NCI-H2107 treated with DMSO at 0.1 percent for 48 hours (cell line): ENCODE results near the gene LRFN5.

Experiments
- DNase-seq: peaks from one replicate; lab custom pipeline; 2025; ENCODE audit not compliant: unreplicated experiment; lab: John Stamatoyannopoulos, UW

Gene LRFN5

DNA sequence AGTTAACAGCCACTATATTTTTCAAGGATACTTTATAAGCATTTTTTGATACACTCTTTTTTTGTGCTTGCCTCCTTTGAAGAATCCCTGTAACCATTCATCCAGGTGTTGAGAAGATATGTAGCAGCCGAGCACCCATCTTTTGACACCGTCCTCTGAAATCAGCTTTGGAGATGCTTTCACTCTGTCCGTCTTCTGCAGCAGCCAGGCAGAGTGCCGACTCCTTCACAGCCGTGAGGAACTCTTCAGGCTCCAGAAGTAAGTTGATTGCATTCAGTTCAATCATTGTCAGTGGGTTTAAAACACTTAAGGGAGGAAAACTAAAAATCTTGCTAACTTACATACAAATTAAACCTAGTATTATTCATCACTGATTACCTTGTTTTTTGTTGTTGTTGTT lies 160.1 kb downstream of the LRFN5 start:
- no peak for DNase-seq

DNA sequence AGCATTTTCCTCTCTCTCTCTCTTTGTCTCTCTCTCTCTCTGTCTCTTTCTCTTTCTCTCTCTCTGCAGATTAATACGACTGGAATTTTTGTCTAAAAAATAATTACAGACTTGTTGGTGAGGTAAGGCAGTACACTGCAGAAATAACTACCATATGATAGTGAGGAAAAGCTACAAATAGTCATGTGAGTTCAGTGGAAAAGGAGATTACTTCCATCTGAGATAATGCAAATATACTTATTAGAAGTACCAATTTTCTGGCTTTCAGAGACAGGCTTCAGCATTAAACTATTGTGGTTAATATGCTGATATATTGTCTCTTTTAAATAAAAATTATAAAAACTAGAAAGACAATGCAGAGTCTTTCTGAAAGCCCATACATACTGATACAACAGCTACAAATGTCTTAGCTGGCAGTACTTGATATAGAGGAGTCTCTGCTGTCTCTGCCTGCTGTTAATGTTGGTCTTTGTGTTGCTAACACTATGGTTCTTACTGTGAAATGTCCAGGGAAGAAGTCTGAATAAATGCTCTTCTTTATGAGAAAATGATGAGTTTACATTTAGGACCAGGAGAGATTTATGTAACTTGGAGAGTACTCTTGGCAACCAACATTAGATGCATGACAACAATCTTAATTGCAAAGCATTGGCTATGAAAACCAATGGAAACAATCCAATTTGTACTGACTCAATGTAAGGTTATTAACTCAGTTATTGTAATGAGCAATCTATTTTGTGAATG lies 167.0 kb downstream of the LRFN5 start:
- no peak for DNase-seq

DNA sequence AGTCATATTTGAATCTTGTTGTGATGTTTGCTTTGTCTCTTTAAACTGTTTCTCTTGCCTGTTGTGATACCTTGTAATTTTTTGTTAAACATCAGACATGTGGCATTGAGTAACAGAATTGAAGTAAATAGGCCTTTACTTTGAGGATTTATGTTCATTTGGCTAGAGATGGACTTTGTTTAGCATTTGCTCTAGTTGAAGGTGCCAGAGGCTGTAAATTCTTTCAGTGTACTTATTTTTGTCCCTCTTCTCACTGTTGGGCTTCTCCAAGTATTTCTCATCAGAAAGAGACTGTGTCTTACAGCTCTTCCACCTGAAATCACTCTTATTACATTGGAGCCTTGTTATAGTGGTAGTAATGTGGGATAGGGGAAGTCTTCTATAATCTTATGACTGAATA lies 175.8 kb downstream of the LRFN5 start:
- DNase-seq: no peak

- DNase-seq: no peak
Observed at GRCh38 chr14:41783403-41783802, 176.7 kb downstream of the LRFN5 start.

DNA sequence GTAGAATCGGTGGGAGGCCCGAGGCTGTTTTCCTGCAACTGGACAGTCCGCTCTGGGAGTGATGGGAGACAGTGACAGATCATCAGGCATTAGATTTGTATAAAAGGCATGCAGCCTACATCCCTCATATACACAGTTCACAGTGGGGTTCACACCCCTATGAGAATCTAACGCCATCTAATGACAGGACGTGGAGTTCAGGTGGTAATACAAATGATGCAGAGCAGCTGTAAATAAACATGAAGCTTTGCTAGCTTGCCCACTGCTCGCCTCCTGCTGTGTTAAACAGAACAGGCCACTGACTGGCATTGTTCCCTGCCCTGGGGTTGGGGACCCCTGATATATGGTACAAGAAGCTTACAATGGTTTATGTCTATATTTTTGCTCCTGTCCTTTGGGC lies 179.0 kb downstream of the LRFN5 start:
- DNase-seq: peak; percentile 87

DNA sequence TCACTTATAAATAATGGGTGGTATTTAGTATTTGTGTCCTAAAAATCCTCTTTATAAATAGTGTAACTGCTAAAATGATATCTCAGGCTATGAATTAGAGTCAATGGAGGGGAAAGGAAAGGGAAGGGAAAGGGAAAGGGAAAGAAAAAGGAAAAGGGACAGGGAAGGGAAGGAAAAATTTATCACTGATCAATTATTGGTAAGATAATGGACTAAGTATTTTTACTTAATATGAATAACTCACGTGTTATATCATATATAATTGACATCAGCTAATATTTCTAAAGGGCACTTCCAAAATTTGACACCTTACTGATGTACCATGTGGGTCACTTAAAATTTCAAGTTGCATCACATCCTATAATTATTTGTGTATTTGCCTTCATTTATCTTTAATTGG lies 193.1 kb downstream of the LRFN5 start:
- DNase-seq: no peak

GRCh38 chr14:41805633-41806032 lies 199.0 kb downstream of the LRFN5 start:
- no peak for DNase-seq

GRCh38 chr14:41806366-41806975 lies 199.8 kb downstream of the LRFN5 start:
- DNase-seq: no peak

GRCh38 chr14:41810362-41810761 lies 203.7 kb downstream of the LRFN5 start:
- no peak for DNase-seq

DNA sequence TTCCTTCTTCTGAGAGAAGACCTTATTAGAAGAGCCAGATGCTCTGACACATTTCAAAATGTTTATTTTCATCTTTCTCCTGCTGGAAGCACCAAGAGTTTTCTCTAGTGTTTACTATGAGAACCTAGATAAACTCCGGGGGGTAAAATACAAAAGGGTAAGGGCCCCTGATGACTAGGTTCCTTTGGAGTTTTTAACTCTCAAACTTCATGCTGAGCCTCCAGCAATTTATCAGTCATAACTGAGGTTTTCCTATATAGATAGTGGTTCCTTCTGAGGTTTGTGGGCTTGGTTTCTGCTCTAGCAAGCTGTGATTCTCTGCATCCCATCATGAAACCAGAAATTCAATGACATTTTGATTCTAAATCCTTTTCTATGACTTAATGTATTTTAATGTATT lies 210.9 kb downstream of the LRFN5 start:
- DNase-seq: no peak

DNA sequence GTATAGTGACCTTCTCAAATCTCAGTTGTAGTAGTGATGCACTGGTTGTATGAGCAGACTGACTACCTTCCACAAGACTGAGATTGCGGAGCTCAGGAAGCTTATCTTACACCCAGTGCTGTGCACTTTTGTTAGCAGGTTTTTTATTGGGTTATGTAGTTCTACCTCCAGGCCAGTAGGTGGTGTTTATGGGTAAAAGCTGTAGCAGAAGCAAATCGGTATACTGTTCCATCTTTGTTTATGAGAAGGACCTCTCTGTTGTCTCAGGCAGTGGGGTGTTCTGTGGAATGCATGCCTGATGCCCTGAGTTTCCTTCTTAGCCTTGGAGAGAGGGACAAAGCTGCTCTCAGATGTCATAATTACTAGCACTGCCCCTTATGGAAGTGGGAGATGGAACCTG lies 217.8 kb downstream of the LRFN5 start:
- DNase-seq: no peak

DNA sequence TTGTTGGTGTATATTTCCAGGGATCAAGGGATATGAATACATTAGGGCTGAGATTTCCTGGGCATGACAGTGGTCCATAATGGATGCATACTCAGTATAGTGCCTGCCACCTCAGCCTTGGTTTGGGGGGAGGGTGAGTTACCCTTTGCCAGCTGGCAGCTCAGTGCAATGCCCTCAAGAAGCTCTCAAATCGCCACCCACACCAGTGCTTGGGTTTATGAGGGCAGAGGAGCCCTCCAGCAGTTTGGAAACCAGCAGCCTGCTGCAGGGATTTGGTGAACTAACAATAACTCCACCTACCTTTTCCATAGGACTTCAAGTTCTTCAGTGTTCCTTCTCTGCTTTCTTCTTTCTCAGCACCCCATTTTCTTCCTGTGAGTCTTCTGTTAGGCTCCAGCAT lies 218.9 kb downstream of the LRFN5 start:
- DNase-seq: no peak

- no peak for DNase-seq
Observed at GRCh38 chr14:41830714-41831406, 224.2 kb downstream of the LRFN5 start.

- no peak for DNase-seq
Observed at GRCh38 chr14:41839661-41840060, 233.0 kb downstream of the LRFN5 start.

DNA sequence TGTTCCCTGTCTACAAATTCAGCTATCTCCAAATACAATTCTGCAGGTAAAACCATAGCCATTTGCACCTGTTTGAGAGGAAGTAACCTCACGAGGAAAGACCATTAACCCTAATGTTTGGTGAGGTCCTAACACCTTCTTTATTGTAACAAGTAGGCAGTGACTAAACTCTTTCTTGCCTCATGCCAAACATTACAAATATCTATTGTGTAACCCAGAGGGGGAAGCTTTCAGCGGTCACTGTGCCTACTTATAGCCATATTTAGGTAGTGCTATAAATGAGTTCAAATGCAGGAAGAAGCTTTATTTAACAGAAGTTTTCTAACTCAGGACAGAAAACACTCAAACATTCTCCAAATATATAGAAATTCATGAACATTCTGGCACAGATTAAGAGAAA lies 252.7 kb downstream of the LRFN5 start:
- no peak for DNase-seq

- DNase-seq: no peak
Observed at GRCh38 chr14:41860586-41860985, 253.9 kb downstream of the LRFN5 start.

GRCh38 chr14:41865894-41866293 lies 259.2 kb downstream of the LRFN5 start:
- DNase-seq: no peak

GRCh38 chr14:41868396-41868795 lies 261.7 kb downstream of the LRFN5 start:
- DNase-seq: no peak

- no peak for DNase-seq
Observed at GRCh38 chr14:41872931-41873685, 266.4 kb downstream of the LRFN5 start.

GRCh38 chr14:41873686-41874317 lies 267.1 kb downstream of the LRFN5 start:
- DNase-seq: no peak

GRCh38 chr14:41875116-41875515 lies 268.4 kb downstream of the LRFN5 start:
- no peak for DNase-seq
